Mucosa of rectum (tissue), 2 donors: ENCODE data around the gene PPP1R37.

Source experiments
- H3K27ac ChIP-seq, 2 donors: one replicate each; pipeline ENCODE4 v1.7.0; 2013; ENCODE audit warnings: inconsistent platforms in 2 of 2, low read depth in 2 of 2, low read length in 2 of 2
- H3K27me3 ChIP-seq, 2 donors: one replicate each; pipeline ENCODE4 v1.7.0; 2013; ENCODE audit warnings: low read length in 2 of 2; ENCODE audit not compliant: control insufficient read depth in 2 of 2, insufficient read depth in 2 of 2
- H3K36me3 ChIP-seq, 2 donors: one replicate each; pipeline ENCODE4 v1.7.0; 2013; ENCODE audit warnings: low read length in 2 of 2; ENCODE audit not compliant: control insufficient read depth in 2 of 2, insufficient read depth in 2 of 2
- H3K4me1 ChIP-seq, 2 donors: one replicate each; pipeline ENCODE4 v1.7.0; 2013; ENCODE audit warnings: low read length in 2 of 2, mild to moderate bottlenecking in 1 of 2; ENCODE audit not compliant: control insufficient read depth in 2 of 2, insufficient read depth in 2 of 2
- H3K4me3 ChIP-seq, 2 donors: one replicate each; pipeline ENCODE4 v1.7.0; 2013; ENCODE audit warnings: low read length in 2 of 2
- H3K9ac ChIP-seq, 2 donors: one replicate each; pipeline ENCODE4 v1.7.0; 2013; ENCODE audit warnings: low read length in 2 of 2, low read depth in 1 of 2, mild to moderate bottlenecking in 1 of 2
- H3K9me3 ChIP-seq, 2 donors: one replicate each; pipeline ENCODE4 v1.7.0; 2013; ENCODE audit warnings: low read length in 2 of 2; ENCODE audit not compliant: control insufficient read depth in 2 of 2
- donor health status: healthy.
- donor health status: Normal muscosa, but diverticular disease.

The PPP1R37 gene

GRCh38 chr19:45071545-45071938, 21.4 kb upstream of the PPP1R37 start:
- Histone ChIP-seq H3K27ac (no peak overlapping the region), H3K4me1 (peaks cover 9 to 11% of the 10 kb centered on the region in 2 donors), H3K27me3 (no peaks in the 10 kb centered on the region), H3K4me3 (no peak overlapping the region), H3K36me3 (peaks cover 39 to 45% of the 10 kb centered on the region in 2 donors), H3K9ac (no peak overlapping the region), H3K9me3 (no peaks in the 10 kb centered on the region)

DNA sequence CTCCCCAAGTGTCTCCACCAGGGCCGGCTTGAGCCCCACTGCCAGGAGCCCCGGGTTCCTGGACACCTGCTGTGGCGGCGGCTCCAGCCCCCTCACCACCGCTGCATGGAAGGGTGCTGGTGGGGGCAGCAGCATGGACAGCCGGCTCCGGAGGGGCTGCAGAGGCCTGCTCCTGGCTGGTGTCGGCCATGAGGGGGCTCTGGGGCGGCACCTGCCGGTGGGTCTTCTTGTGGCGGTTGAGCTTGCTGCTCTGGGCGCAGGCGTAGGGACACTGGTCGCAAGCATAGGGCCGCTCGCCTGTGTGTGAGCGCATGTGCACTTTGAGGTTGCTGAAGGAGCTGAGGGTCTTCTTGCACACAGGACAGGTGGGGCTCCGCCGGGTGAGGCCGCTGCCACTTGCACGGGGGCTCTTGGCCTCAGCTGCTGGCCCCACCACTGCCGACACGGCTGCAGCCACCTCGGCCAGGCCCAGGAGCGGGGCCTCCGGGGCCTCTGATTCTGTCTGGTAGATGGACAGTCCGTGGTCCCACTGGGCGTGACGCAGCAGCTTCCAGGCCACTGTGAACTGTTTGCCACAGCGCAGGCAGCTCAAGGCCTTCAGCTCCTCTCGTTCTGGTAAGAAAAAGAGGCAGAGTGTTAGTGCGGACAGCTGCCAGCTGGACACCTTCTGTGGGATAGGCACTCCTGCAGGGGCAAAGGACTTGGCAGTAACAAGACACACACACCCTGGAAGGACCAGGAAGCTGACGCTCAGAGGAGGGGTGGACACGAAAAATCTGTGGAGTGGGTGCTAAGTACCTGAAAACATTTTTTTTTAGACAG, 20.8 kb upstream of the PPP1R37 start:
- H3K36me3 ChIP-seq: peaks cover 33 to 41% of the 10 kb centered on the region in 2 donors
- H3K27me3 ChIP-seq: no peaks in the 10 kb centered on the region
- H3K4me3 ChIP-seq: no peak overlapping the region
- no peak overlapping the region for H3K27ac ChIP-seq
- H3K4me1 ChIP-seq: peaks cover 15 to 17% of the 10 kb centered on the region in 2 donors
- H3K9me3 ChIP-seq: no peaks in the 10 kb centered on the region
- no peak overlapping the region for H3K9ac ChIP-seq

DNA sequence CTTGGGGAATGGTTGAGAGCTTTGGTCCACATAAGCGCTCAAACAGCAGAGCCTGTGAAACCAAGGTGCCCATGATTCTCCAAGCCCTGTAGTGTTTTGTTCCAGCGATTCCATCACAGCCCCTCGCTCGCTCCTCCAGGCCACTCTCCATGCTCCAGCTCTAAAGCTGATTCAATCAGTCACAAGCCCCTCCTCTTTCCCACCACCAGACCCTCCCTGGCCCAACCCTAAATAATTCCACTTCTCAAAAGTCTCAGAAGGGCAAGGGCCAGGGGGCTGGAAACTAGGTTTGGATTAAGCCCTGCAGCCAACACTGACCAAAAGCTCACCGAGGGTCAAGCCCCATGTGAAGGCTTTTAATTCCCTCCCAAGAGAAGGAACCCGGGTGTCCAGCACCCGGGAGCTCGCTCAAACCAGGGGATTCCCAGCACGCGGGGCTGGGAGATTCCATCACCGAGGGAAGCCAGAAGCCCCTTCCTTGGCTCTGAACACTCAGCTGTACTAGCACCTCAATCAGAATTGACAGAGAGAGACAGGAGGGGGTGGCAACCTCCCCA, 18.2 kb upstream of the PPP1R37 start:
- H3K27me3 ChIP-seq: no peaks in the 10 kb centered on the region
- peaks cover 25 to 28% of the 10 kb centered on the region in 2 donors for H3K4me1 ChIP-seq
- peak overlapping the region; percentile 59 to 72 for H3K27ac ChIP-seq
- H3K9me3 ChIP-seq: no peaks in the 10 kb centered on the region
- peak overlapping the region; percentile 49 to 65 for H3K4me3 ChIP-seq
- H3K36me3 ChIP-seq: peaks cover 22 to 24% of the 10 kb centered on the region in 2 donors
- peak overlapping the region in 1 of 2 donors; percentile 53 for H3K9ac ChIP-seq

DNA sequence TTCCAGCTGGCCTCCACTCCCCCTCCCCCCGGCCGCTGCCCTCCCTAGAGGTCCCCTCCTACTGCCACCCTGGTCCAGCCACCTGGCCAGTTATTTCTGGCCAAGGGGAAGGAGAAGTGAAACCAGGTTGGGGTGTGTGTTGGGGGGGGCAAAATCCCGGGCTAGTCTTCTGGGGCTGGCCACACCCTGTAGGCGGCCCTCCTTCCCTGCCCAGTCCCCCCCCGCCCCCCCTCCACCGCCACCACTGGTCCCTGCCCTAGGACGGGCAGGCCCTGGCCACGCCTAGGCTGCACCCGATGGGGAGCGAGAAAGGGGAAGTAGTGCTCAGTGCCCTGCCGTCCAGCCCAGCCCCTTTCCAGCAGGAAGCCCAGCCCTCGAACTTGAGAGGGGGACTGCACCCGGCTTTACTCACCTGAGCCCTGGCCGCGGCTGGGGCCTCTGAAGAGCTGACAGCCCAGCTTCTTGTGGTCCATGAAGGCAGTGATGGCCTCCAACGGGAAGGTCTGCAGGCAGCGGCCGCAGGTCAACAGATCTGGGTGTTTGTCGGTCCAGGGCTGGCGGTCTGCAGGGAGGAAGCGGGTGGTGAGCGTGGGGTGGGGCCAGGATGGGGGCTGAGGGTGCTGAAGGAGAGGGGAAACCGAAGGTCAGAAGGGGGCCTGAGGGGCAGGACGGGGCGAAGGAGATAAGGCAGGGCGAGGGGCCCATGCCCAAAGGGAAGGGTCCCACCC, 17.5 kb upstream of the PPP1R37 start:
- Histone ChIP-seq H3K27me3 (no peaks in the 10 kb centered on the region), H3K4me1 (peaks cover 31 to 35% of the 10 kb centered on the region in 2 donors), H3K4me3 (peak overlapping the region; percentile 77 to 87), H3K9ac (peak overlapping the region; percentile 79 to 83), H3K9me3 (no peaks in the 10 kb centered on the region), H3K36me3 (peaks cover 16 to 17% of the 10 kb centered on the region in 2 donors), H3K27ac (peak overlapping the region; percentile 94 to 95)

GRCh38 chr19:45076029-45076850, 16.7 kb upstream of the PPP1R37 start, which contains the start of gene ZNF296:
ZNF296 (minus strand) TSS chr19:45076478; CDS start chr19:45076373, 105 bp downstream.
- Histone ChIP-seq H3K27ac (peak within 1 kb of the TSS; percentile 94 to 95), H3K4me1 (peaks cover 36 to 39% of the 10 kb centered on the region in 2 donors), H3K9ac (peak within 1 kb of the TSS; percentile 79 to 83), H3K27me3 (no peaks in the 10 kb centered on the region), H3K36me3 (peaks cover 10 to 12% of the 10 kb centered on the region in 2 donors), H3K4me3 (peak within 1 kb of the TSS; percentile 77 to 87), H3K9me3 (no peaks in the 10 kb centered on the region)

- H3K9ac ChIP-seq: peak overlapping the region; percentile 52 to 83
- H3K36me3 ChIP-seq: peaks cover 8 to 9% of the 10 kb centered on the region in 2 donors
- H3K4me1 ChIP-seq: peaks cover 36 to 39% of the 10 kb centered on the region in 2 donors
- H3K27ac ChIP-seq: peak overlapping the region; percentile 94 to 95
- H3K27me3 ChIP-seq: no peaks in the 10 kb centered on the region
- peak overlapping the region; percentile 62 to 87 for H3K4me3 ChIP-seq
- no peaks in the 10 kb centered on the region for H3K9me3 ChIP-seq
Observed at GRCh38 chr19:45076851-45077730, 15.9 kb upstream of the PPP1R37 start.

DNA sequence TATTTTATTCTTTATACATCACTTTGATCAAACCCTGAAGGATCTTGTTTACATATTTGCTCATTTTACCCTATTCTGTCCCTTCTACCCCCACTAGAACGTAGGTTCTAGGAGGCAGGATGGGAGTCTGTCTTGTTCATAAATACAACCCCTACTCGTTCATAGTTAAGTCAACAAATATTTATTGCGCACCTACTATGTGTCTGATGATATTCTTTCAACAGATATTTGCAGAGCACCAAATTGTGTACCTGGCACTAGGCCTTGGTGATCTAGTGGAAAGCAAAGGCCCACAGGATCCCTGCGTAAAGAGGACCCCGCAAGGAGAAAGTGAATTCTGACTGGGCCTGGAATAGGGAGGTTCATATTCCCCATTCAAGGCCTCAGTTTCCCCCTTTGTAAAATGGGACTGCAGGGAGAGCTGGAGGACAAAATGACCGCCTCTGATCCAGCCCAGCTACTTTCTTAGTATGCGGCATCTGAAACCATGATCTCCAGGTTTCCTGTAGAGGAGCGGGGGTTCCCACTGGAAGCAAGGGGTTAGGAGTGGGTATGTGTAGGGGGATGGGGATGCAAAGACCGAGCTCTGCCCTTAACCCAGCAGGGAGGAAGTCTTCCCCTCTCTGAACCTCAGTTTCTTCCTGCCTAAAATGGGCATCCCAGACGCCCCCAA, 14.5 kb upstream of the PPP1R37 start:
- no peaks in the 10 kb centered on the region for H3K9me3 ChIP-seq
- peaks cover 36 to 39% of the 10 kb centered on the region in 2 donors for H3K4me1 ChIP-seq
- peak overlapping the region; percentile 70 to 83 for H3K27ac ChIP-seq
- H3K4me3 ChIP-seq: peak overlapping the region; percentile 85 to 94
- H3K9ac ChIP-seq: peak overlapping the region; percentile 70 to 90
- H3K36me3 ChIP-seq: peaks cover 7 to 12% of the 10 kb centered on the region in 2 donors
- H3K27me3 ChIP-seq: no peaks in the 10 kb centered on the region

GRCh38 chr19:45079063-45079910, 13.7 kb upstream of the PPP1R37 start, which contains the start of gene GEMIN7:
GEMIN7 (plus strand) TSS chr19:45079260; CDS start chr19:45090115, 10,855 bp downstream.
- peak within 1 kb of the TSS; percentile 85 to 94 for H3K4me3 ChIP-seq
- H3K4me1 ChIP-seq: peaks cover 36 to 39% of the 10 kb centered on the region in 2 donors
- no peaks in the 10 kb centered on the region for H3K27me3 ChIP-seq
- peaks cover 7 to 12% of the 10 kb centered on the region in 2 donors for H3K36me3 ChIP-seq
- H3K9me3 ChIP-seq: no peaks in the 10 kb centered on the region
- H3K27ac ChIP-seq: peak within 1 kb of the TSS; percentile 70 to 83
- peak within 1 kb of the TSS; percentile 74 to 90 for H3K9ac ChIP-seq
